ENCODE measurements around the gene IGSF22.
"Not testable (repeated sequence)": the region's sequence is repeated elsewhere in the genome, so short reads cannot be mapped to it uniquely, and the experiment has no call there.

Gene IGSF22

GRCh38 chr11:18698341-18699268 is 27.4 kb downstream of the IGSF22 start, which contains the start of gene TMEM86A:
TSS of gene TMEM86A (plus strand) at chr11:18698779. CDS start at chr11:18698887, 108 bp downstream.
- H3K36me3 ChIP-seq (ENCODE audit: control insufficient read depth, insufficient read depth, low read length), result no peaks in the 10 kb centered on the region
- H3K4me1 ChIP-seq, result peaks cover 4% of the 10 kb centered on the region
- no peaks in the 10 kb centered on the region for H3K27me3 ChIP-seq (ENCODE audit: control insufficient read depth, insufficient read depth, low read length)
- H2AFZ ChIP-seq, result peak within 1 kb of the TSS; percentile 76
- H3K27ac ChIP-seq, result peak within 1 kb of the TSS; percentile 44
- TF ChIP-seq, protein P1, sequence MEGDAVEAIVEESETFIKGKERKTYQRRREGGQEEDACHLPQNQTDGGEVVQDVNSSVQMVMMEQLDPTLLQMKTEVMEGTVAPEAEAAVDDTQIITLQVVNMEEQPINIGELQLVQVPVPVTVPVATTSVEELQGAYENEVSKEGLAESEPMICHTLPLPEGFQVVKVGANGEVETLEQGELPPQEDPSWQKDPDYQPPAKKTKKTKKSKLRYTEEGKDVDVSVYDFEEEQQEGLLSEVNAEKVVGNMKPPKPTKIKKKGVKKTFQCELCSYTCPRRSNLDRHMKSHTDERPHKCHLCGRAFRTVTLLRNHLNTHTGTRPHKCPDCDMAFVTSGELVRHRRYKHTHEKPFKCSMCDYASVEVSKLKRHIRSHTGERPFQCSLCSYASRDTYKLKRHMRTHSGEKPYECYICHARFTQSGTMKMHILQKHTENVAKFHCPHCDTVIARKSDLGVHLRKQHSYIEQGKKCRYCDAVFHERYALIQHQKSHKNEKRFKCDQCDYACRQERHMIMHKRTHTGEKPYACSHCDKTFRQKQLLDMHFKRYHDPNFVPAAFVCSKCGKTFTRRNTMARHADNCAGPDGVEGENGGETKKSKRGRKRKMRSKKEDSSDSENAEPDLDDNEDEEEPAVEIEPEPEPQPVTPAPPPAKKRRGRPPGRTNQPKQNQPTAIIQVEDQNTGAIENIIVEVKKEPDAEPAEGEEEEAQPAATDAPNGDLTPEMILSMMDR (IDR thresholded peaks at IDR 0.05), result no peak
- peak within 1 kb of the TSS; percentile 53 for H3K4me2 ChIP-seq (ENCODE audit: low read length)
- H3K4me3 ChIP-seq (ENCODE audit: low read depth, low read length), result peak within 1 kb of the TSS; percentile 57
- H3K9me3 ChIP-seq (ENCODE audit: control insufficient read depth, low read length), result no peaks in the 10 kb centered on the region
- H3K79me2 ChIP-seq, result no peaks in the 10 kb centered on the region
- H3K9ac ChIP-seq, result no peak within 1 kb of the TSS

DNA sequence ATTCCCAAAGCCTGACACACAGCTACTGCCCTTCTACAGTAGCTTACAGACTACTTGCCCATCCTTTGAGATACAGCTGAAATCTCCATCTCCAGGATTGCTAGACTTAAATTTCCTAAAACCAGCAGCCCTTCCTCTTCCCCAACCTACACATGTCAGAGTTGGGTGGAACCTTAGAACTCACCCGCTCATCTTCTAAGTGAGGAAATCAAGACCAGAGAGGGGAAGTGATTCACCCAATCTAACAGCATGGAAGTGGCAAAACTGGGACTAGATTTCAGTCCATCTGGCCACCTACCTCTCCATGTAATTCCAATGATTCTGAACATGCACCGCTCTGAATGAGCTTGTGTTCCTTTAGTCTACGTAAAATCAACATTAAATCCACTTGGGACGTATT is 28.4 kb downstream of the IGSF22 start:
- H3K27ac ChIP-seq, result no peak overlapping the region
- no peaks in the 10 kb centered on the region for H3K9me3 ChIP-seq (ENCODE audit: control insufficient read depth, low read length)
- no peak overlapping the region for H3K9ac ChIP-seq
- H3K4me1 ChIP-seq, result peaks cover 4% of the 10 kb centered on the region
- no peaks in the 10 kb centered on the region for H3K36me3 ChIP-seq (ENCODE audit: control insufficient read depth, insufficient read depth, low read length)
- H3K79me2 ChIP-seq, result no peaks in the 10 kb centered on the region
- H3K4me3 ChIP-seq (ENCODE audit: low read depth, low read length), result no peak overlapping the region
- H3K4me2 ChIP-seq (ENCODE audit: low read length), result no peak overlapping the region
- H3K27me3 ChIP-seq (ENCODE audit: control insufficient read depth, insufficient read depth, low read length), result no peaks in the 10 kb centered on the region
- TF ChIP-seq, protein P1 (IDR thresholded peaks at IDR 0.05), result no peak
- peak overlapping the region; percentile 76 for H2AFZ ChIP-seq

- Histone ChIP-seq H2AFZ (no peak overlapping the region), H3K9ac (no peak overlapping the region), H3K9me3 (ENCODE audit: control insufficient read depth, low read length) (no peaks in the 10 kb centered on the region), H3K4me1 (peaks cover 4% of the 10 kb centered on the region), H3K27ac (no peak overlapping the region), H3K4me3 (ENCODE audit: low read depth, low read length) (no peak overlapping the region), H3K36me3 (ENCODE audit: control insufficient read depth, insufficient read depth, low read length) (no peaks in the 10 kb centered on the region), H3K79me2 (no peaks in the 10 kb centered on the region), H3K27me3 (ENCODE audit: control insufficient read depth, insufficient read depth, low read length) (no peaks in the 10 kb centered on the region), H3K4me2 (ENCODE audit: low read length) (no peak overlapping the region)
- TF ChIP-seq, protein P1 (IDR thresholded peaks at IDR 0.05), result no peak
Observed at GRCh38 chr11:18696638-18697225, 29.3 kb downstream of the IGSF22 start.

- no peak overlapping the region for H3K27ac ChIP-seq
- no peak overlapping the region for H3K4me2 ChIP-seq (ENCODE audit: low read length)
- no peaks in the 10 kb centered on the region for H3K27me3 ChIP-seq (ENCODE audit: control insufficient read depth, insufficient read depth, low read length)
- H3K4me3 ChIP-seq (ENCODE audit: low read depth, low read length), result no peak overlapping the region
- H2AFZ ChIP-seq, result no peak overlapping the region
- H3K9ac ChIP-seq, result no peak overlapping the region
- no peaks in the 10 kb centered on the region for H3K36me3 ChIP-seq (ENCODE audit: control insufficient read depth, insufficient read depth, low read length)
- H3K9me3 ChIP-seq (ENCODE audit: control insufficient read depth, low read length), result no peaks in the 10 kb centered on the region
- no peaks in the 10 kb centered on the region for H3K4me1 ChIP-seq
- H3K79me2 ChIP-seq, result no peaks in the 10 kb centered on the region
- TF ChIP-seq, protein P1 (IDR thresholded peaks at IDR 0.05), result no peak
Observed at GRCh38 chr11:18692941-18693760, 32.8 kb downstream of the IGSF22 start.

DNA sequence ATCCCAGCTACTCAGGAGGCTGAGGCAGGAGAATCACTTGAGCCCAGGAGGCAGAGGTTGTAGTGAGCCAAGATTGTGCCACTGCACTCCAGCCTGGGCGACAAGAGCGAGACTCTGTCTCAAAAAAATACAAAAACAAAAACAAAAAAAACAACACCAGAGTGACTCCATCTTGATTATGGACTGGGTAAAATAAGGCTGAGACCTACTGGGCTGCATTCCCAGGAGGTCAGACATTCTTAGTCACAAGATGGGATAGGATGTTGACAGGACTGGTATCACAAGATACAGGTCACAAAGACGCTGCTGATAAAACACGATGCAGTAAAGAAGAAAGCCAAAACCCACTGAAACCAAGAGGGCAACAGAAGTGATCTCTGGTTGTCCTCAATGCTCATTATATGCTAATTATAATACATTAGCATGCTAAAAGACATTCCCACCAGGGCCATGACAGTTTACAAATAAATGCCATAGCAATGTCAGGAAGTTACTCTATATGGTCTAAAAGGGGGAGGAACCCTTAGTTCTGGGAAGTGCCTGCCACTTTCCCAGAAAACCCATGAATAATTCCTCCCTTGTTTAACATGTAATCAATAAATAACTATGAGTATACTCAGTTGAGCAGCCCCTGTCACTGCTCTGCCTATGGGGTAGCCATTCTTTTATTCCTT is 34.4 kb downstream of the IGSF22 start:
- H3K27ac ChIP-seq; H3K4me3 ChIP-seq (ENCODE audit: low read depth, low read length); H3K36me3 ChIP-seq (ENCODE audit: control insufficient read depth, insufficient read depth, low read length); H2AFZ ChIP-seq; H3K4me1 ChIP-seq; H3K9ac ChIP-seq; H3K27me3 ChIP-seq (ENCODE audit: control insufficient read depth, insufficient read depth, low read length); H3K79me2 ChIP-seq; H3K4me2 ChIP-seq (ENCODE audit: low read length); H3K9me3 ChIP-seq (ENCODE audit: control insufficient read depth, low read length): not testable (repeated sequence)

Data from parathyroid adenoma (tissue), 2 donors.